ENCODE measurements around the gene NBEA. TPM values are rescaled to one million over a fixed set of nuclear protein-coding genes. Genes with fewer than 3 reads are reported as not detected.

Gene NBEA
- polyA plus RNA-seq, 3 donors from 2014 or later, result 0.07 to 0.41 (median 0.31) TPM

GRCh38 chr13:35179920-35180663 lies 238.0 kb downstream of the NBEA start:
- Mint-ChIP-seq H3K4me1 (no peaks in the 10 kb centered on the region), H3K4me3 (no peak overlapping the region), H3K27ac (no peak overlapping the region), H3K9me3 (peaks cover 0 to 3% (median 0%) of the 10 kb centered on the region in 6 donors), H3K27me3 (ENCODE audit: low read depth in 3 of 3) (peaks cover 0 to 2% (median 2%) of the 10 kb centered on the region in 3 donors), H3K36me3 (no peaks in the 10 kb centered on the region)
- no peak for DNase-seq

DNA sequence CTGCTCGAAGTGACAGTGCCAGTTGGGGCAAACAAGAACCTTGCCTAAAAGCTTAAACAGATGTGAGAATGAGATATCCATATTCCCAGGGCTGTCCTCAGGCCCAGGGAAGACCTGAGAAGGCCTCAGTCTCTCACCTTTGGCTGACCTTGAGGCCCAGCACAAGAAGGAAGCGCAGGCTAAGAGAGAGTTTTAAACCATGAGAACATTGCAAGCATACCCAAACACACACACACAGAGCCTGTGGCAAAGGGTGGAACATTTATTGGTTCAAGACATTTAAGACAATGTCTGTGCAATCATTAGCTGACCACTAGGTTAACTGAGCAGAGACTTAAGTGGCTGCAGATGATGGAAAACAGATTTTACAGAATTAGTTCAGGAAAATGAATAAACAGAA lies 248.2 kb downstream of the NBEA start:
- Mint-ChIP-seq H3K4me3 (no peak overlapping the region), H3K4me1 (no peaks in the 10 kb centered on the region), H3K9me3 (peaks cover 0 to 7% (median 5%) of the 10 kb centered on the region in 6 donors), H3K27me3 (ENCODE audit: low read depth in 3 of 3) (peaks cover 0 to 1% (median 0%) of the 10 kb centered on the region in 3 donors), H3K36me3 (no peaks in the 10 kb centered on the region), H3K27ac (no peak overlapping the region)
- no peak for DNase-seq

GRCh38 chr13:35191883-35192282 lies 249.8 kb downstream of the NBEA start:
- peaks cover 0 to 1% (median 0%) of the 10 kb centered on the region in 3 donors for H3K27me3 Mint-ChIP-seq (ENCODE audit: low read depth in 3 of 3)
- H3K4me1 Mint-ChIP-seq, result no peaks in the 10 kb centered on the region
- H3K9me3 Mint-ChIP-seq, result peaks cover 0 to 7% (median 2%) of the 10 kb centered on the region in 6 donors
- DNase-seq, result no peak
- H3K36me3 Mint-ChIP-seq, result no peaks in the 10 kb centered on the region
- no peak overlapping the region for H3K27ac Mint-ChIP-seq
- H3K4me3 Mint-ChIP-seq, result no peak overlapping the region

- no peaks in the 10 kb centered on the region for H3K36me3 Mint-ChIP-seq
- no peak overlapping the region for H3K4me3 Mint-ChIP-seq
- H3K4me1 Mint-ChIP-seq, result no peaks in the 10 kb centered on the region
- DNase-seq, result no peak
- no peaks in the 10 kb centered on the region for H3K27me3 Mint-ChIP-seq (ENCODE audit: low read depth in 3 of 3)
- H3K27ac Mint-ChIP-seq, result no peak overlapping the region
- peaks cover 0 to 2% (median 0%) of the 10 kb centered on the region in 6 donors for H3K9me3 Mint-ChIP-seq
Measured at GRCh38 chr13:35198613-35199200, 256.6 kb downstream of the NBEA start.

GRCh38 chr13:35208587-35208986 lies 266.5 kb downstream of the NBEA start:
- no peak overlapping the region for H3K4me3 Mint-ChIP-seq
- DNase-seq, result no peak
- peaks cover 0 to 2% (median 0%) of the 10 kb centered on the region in 6 donors for H3K9me3 Mint-ChIP-seq
- no peaks in the 10 kb centered on the region for H3K4me1 Mint-ChIP-seq
- no peak overlapping the region for H3K27ac Mint-ChIP-seq
- H3K27me3 Mint-ChIP-seq (ENCODE audit: low read depth in 3 of 3), result no peaks in the 10 kb centered on the region
- H3K36me3 Mint-ChIP-seq, result no peaks in the 10 kb centered on the region

DNA sequence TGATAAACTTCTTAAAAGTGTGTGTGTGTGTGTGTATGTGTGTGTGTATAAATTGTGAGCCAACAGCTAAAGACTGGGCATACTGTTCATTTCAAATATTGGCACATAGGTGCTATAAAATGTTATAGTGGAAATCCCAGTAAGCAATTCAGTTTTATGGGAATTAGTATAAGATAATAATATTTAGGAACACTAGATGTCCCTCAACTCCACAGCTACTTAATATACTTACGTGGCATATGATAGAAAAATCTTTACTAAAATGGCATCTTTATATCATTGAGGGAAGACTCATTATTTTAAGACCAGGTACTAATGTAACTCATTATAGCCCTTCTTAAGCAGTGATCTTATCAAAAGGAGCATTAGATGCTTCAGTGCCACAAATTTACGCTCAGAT lies 268.2 kb downstream of the NBEA start:
- Mint-ChIP-seq H3K36me3 (no peaks in the 10 kb centered on the region), H3K27ac (no peak overlapping the region), H3K4me1 (no peaks in the 10 kb centered on the region), H3K9me3 (peaks cover 0 to 2% (median 0%) of the 10 kb centered on the region in 6 donors), H3K4me3 (no peak overlapping the region), H3K27me3 (ENCODE audit: low read depth in 3 of 3) (no peaks in the 10 kb centered on the region)
- no peak for DNase-seq

DNA sequence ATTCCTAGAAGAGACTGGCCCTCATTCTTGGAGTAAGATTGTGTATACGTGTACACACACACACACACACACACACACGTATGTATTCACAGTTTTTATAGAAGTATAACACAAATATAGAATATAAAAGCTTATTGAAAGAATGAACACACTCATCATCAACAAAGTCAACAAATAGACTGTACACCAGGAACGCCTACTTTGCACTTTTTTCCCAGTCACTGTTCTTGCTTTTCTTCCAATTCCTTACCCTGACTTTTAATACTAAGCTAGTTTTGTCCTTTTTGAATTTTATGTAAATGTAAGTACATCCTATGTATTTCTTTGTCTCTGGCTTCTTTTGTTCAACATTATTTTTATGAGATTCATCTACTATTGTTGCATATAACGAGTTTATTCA lies 269.9 kb downstream of the NBEA start:
- no peak overlapping the region for H3K27ac Mint-ChIP-seq
- no peaks in the 10 kb centered on the region for H3K36me3 Mint-ChIP-seq
- H3K4me3 Mint-ChIP-seq, result no peak overlapping the region
- no peak for DNase-seq
- H3K4me1 Mint-ChIP-seq, result no peaks in the 10 kb centered on the region
- H3K9me3 Mint-ChIP-seq, result peaks cover 0 to 4% (median 0%) of the 10 kb centered on the region in 6 donors
- H3K27me3 Mint-ChIP-seq (ENCODE audit: low read depth in 3 of 3), result no peaks in the 10 kb centered on the region

GRCh38 chr13:35213911-35214310 lies 271.8 kb downstream of the NBEA start:
- Mint-ChIP-seq H3K27me3 (ENCODE audit: low read depth in 3 of 3) (no peaks in the 10 kb centered on the region), H3K9me3 (peaks cover 0 to 4% (median 0%) of the 10 kb centered on the region in 6 donors), H3K4me3 (no peak overlapping the region), H3K27ac (no peak overlapping the region), H3K4me1 (no peaks in the 10 kb centered on the region), H3K36me3 (no peaks in the 10 kb centered on the region)
- DNase-seq, result no peak

- DNase-seq, result no peak
- no peaks in the 10 kb centered on the region for H3K27me3 Mint-ChIP-seq (ENCODE audit: low read depth in 3 of 3)
- H3K9me3 Mint-ChIP-seq, result peaks cover 0 to 6% (median 1%) of the 10 kb centered on the region in 6 donors
- H3K4me1 Mint-ChIP-seq, result no peaks in the 10 kb centered on the region
- H3K27ac Mint-ChIP-seq, result no peak overlapping the region
- H3K4me3 Mint-ChIP-seq, result no peak overlapping the region
- no peaks in the 10 kb centered on the region for H3K36me3 Mint-ChIP-seq
Measured at GRCh38 chr13:35216131-35216530, 274.1 kb downstream of the NBEA start.

DNA sequence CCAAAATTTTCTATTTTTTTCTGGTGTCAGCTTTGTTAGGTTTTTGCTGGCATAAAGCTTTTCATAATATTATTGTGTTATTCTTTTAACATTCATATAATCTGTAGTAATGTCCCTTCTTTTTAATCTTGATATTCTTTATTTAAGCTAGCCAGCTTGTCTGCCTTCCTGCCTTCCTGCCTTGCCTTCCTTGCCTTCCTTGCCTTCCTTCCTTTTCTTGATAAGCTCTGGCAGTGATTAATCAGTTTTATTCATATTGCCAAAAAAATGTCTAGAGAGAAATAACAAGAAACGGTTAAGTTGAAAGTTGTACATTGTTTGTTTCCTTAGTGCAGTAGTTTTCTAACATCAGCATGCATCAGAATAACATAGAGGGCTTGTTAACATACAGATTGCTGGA lies 277.0 kb downstream of the NBEA start:
- no peaks in the 10 kb centered on the region for H3K27me3 Mint-ChIP-seq (ENCODE audit: low read depth in 3 of 3)
- H3K4me3 Mint-ChIP-seq, result no peak overlapping the region
- no peak overlapping the region for H3K27ac Mint-ChIP-seq
- no peaks in the 10 kb centered on the region for H3K4me1 Mint-ChIP-seq
- no peak for DNase-seq
- no peaks in the 10 kb centered on the region for H3K36me3 Mint-ChIP-seq
- peaks cover 0 to 6% (median 4%) of the 10 kb centered on the region in 6 donors for H3K9me3 Mint-ChIP-seq

GRCh38 chr13:35225159-35225558 lies 283.1 kb downstream of the NBEA start:
- Mint-ChIP-seq H3K9me3 (peaks cover 0 to 19% (median 3%) of the 10 kb centered on the region in 6 donors), H3K27ac (no peak overlapping the region), H3K4me3 (no peak overlapping the region), H3K36me3 (no peaks in the 10 kb centered on the region), H3K27me3 (ENCODE audit: low read depth in 3 of 3) (no peaks in the 10 kb centered on the region), H3K4me1 (no peaks in the 10 kb centered on the region)
- DNase-seq, result no peak

DNA sequence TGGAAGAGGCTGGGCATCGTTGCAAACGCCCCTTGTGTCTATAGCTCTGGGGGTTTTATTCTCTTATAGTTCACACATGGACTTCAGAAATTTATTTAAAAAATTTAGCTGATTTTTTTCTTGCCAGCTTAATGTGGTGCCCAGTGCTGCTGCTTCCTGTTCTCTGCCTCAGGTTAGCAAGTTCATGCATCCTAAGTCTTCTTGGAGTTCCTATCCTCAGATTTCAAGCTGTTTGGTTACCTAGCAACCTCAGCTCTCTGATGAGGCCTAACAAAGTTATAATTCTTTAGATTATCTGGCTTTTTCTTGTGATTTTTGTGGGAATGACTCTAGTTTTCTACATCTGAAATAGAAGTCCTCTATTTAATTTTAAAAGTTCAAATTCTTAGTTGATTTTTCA lies 283.5 kb downstream of the NBEA start:
- Mint-ChIP-seq H3K36me3 (no peaks in the 10 kb centered on the region), H3K9me3 (peaks cover 0 to 16% (median 3%) of the 10 kb centered on the region in 6 donors), H3K4me3 (no peak overlapping the region), H3K4me1 (no peaks in the 10 kb centered on the region), H3K27ac (no peak overlapping the region), H3K27me3 (ENCODE audit: low read depth in 3 of 3) (no peaks in the 10 kb centered on the region)
- DNase-seq, result no peak

GRCh38 chr13:35228536-35228935 lies 286.5 kb downstream of the NBEA start:
- Mint-ChIP-seq H3K27me3 (ENCODE audit: low read depth in 3 of 3) (no peaks in the 10 kb centered on the region), H3K27ac (no peak overlapping the region), H3K4me3 (no peak overlapping the region), H3K9me3 (peaks cover 0 to 21% (median 1%) of the 10 kb centered on the region in 6 donors), H3K36me3 (no peaks in the 10 kb centered on the region), H3K4me1 (no peaks in the 10 kb centered on the region)
- no peak for DNase-seq

GRCh38 chr13:35231426-35231825 lies 289.4 kb downstream of the NBEA start:
- Mint-ChIP-seq H3K4me3 (no peak overlapping the region), H3K9me3 (peaks cover 0 to 11% (median 0%) of the 10 kb centered on the region in 6 donors), H3K27me3 (ENCODE audit: low read depth in 3 of 3) (no peaks in the 10 kb centered on the region), H3K27ac (no peak overlapping the region), H3K36me3 (no peaks in the 10 kb centered on the region), H3K4me1 (no peaks in the 10 kb centered on the region)
- DNase-seq, result no peak
